Vagina (tissue), 2 donors: ENCODE results near the gene SPOP. TPM values are rescaled to one million over a fixed set of nuclear protein-coding genes. Genes with fewer than 3 reads are reported as not detected.
A peak's percentile ranks its signal among the peaks of the same experiment; 100 is the strongest.
"Not testable (repeated sequence)": the region's sequence is repeated elsewhere in the genome, so short reads cannot be mapped to it uniquely, and the experiment has no call there.

Experiments used
- DNase-seq, 2 donors: peaks; one replicate each; pipeline ENCODE4 v3.0.0-alpha.2; 2017; ENCODE audit errors: extremely low spot score in 2 of 2
- H3K27ac ChIP-seq: fragments of 200-600 bp; sonication (generic); one replicate; pipeline ENCODE4 v1.5.1; 2019
- H3K27me3 ChIP-seq: fragments of 200-600 bp; sonication (generic); one replicate; pipeline ENCODE4 v1.5.1; 2019
- H3K36me3 ChIP-seq, 2 donors: fragments of 200-600 bp; sonication (generic); one replicate each; pipeline ENCODE4 v1.5.1; 2017 to 2019
- H3K4me1 ChIP-seq: fragments of 200-600 bp; sonication (generic); one replicate; pipeline ENCODE4 v1.5.1; 2019
- H3K4me3 ChIP-seq, 2 donors: fragments of 200-600 bp; sonication (generic); 1 replicate in 1 of 2; 2 replicates in 1 of 2; pipeline ENCODE4 v1.5.1; 2016 to 2019
- H3K9me3 ChIP-seq: fragments of 200-600 bp; sonication (generic); one replicate; pipeline ENCODE4 v1.5.1; 2019
- CTCF ChIP-seq, 3 experiments: fragments of 450-650 bp in 2 of 3; fragments of 200-600 bp in 1 of 3; sonication (generic) in 1 of 3; IDR thresholded peaks; one replicate each; pipeline ENCODE4 v1.5.1; 2017 to 2019; ENCODE audit warnings: antibody characterized with exemption in 3 of 3, mild to moderate bottlenecking in 2 of 3, moderate library complexity in 2 of 3
- POLR2A ChIP-seq, 2 donors: fragments of 450-650 bp; IDR thresholded peaks; one replicate each; pipeline ENCODE4 v1.6.1; 2017; ENCODE audit warnings: antibody characterized with exemption in 2 of 2, mild to moderate bottlenecking in 2 of 2, moderate library complexity in 2 of 2
- POLR2AphosphoS5 ChIP-seq, 2 donors: sonication (generic); formaldehyde crosslinking; IDR thresholded peaks; one replicate each; pipeline ENCODE4 v1.9.0; 2017; ENCODE audit warnings: antibody characterized with exemption in 2 of 2, mild to moderate bottlenecking in 2 of 2, low read depth in 1 of 2; ENCODE audit not compliant: insufficient read depth in 1 of 2
- intact Hi-C: fragments of 100-400 bp; cut with DNase I; formaldehyde crosslinking; loops from one replicate; pipeline ENCODE4 v1.15.1; 2023
- total RNA-seq: library from RNA; depleted of rRNA; stranded (reverse); fragments of >200 nt; gene quantifications from one replicate; pipeline ENCODE4 v1.2.3, GENCODE V29; 2016

SPOP gene
- total RNA-seq, 1 donor from 2014 or later: 87.2 TPM

GRCh38 chr17:49681106-49681979 is 3.4 kb upstream of the SPOP start:
- intact Hi-C loops: no loop called here
- TF ChIP-seq POLR2A (IDR thresholded peaks at IDR 0.05) (no peak), CTCF (IDR thresholded peaks at IDR 0.05) (no peak), POLR2AphosphoS5 (IDR thresholded peaks at IDR 0.05; ENCODE audit: insufficient read depth in 1 of 2, low read depth in 1 of 2) (no peak)
- no peaks in the 10 kb centered on the region for H3K9me3 ChIP-seq
- DNase-seq: no peak
- H3K36me3 ChIP-seq: no peaks in the 10 kb centered on the region
- no peaks in the 10 kb centered on the region for H3K27me3 ChIP-seq
- H3K4me1 ChIP-seq: peaks cover 8% of the 10 kb centered on the region
- no peak overlapping the region for H3K4me3 ChIP-seq
- no peak overlapping the region for H3K27ac ChIP-seq

GRCh38 chr17:49680314-49680713 is 2.4 kb upstream of the SPOP start:
- DNase-seq: no peak
- no peak overlapping the region for H3K27ac ChIP-seq
- H3K27me3 ChIP-seq: no peaks in the 10 kb centered on the region
- H3K4me3 ChIP-seq: no peak overlapping the region
- intact Hi-C loops: no loop called here
- H3K36me3 ChIP-seq: no peaks in the 10 kb centered on the region
- H3K4me1 ChIP-seq: peaks cover 18% of the 10 kb centered on the region
- no peaks in the 10 kb centered on the region for H3K9me3 ChIP-seq
- TF ChIP-seq POLR2A (IDR thresholded peaks at IDR 0.05): no peak
- TF ChIP-seq CTCF (IDR thresholded peaks at IDR 0.05): no peak
- no peak for TF ChIP-seq POLR2AphosphoS5 (IDR thresholded peaks at IDR 0.05; ENCODE audit: insufficient read depth in 1 of 2, low read depth in 1 of 2)

- peak overlapping the region; percentile 80 to 93 for H3K4me3 ChIP-seq
- DNase-seq: peak in 1 of 2 donors; percentile 95
- intact Hi-C loops: no loop called here
- H3K9me3 ChIP-seq: no peaks in the 10 kb centered on the region
- H3K27ac ChIP-seq: peak overlapping the region; percentile 98
- peak in 1 of 2 donors; percentile 58 for TF ChIP-seq POLR2AphosphoS5 (IDR thresholded peaks at IDR 0.05; ENCODE audit: insufficient read depth in 1 of 2, low read depth in 1 of 2)
- no peak for TF ChIP-seq POLR2A (IDR thresholded peaks at IDR 0.05)
- peaks cover 36% of the 10 kb centered on the region for H3K4me1 ChIP-seq
- H3K27me3 ChIP-seq: no peaks in the 10 kb centered on the region
- no peaks in the 10 kb centered on the region for H3K36me3 ChIP-seq
Observed at GRCh38 chr17:49677134-49677932, 564 bp downstream of the SPOP start.

- Histone ChIP-seq H3K4me1 (peaks cover 45% of the 10 kb centered on the region), H3K36me3 (no peaks in the 10 kb centered on the region), H3K27ac (peak overlapping the region; percentile 98), H3K4me3 (peak overlapping the region; percentile 80 to 93), H3K27me3 (no peaks in the 10 kb centered on the region), H3K9me3 (no peaks in the 10 kb centered on the region)
- no peak for DNase-seq
- intact Hi-C loops: no loop called here
- no peak for TF ChIP-seq POLR2AphosphoS5 (IDR thresholded peaks at IDR 0.05; ENCODE audit: insufficient read depth in 1 of 2, low read depth in 1 of 2)
- no peak for TF ChIP-seq CTCF (IDR thresholded peaks at IDR 0.05)
- TF ChIP-seq POLR2A (IDR thresholded peaks at IDR 0.05): no peak
Observed at GRCh38 chr17:49676276-49676868, 1.5 kb downstream of the SPOP start.

GRCh38 chr17:49674507-49674906 is 3.4 kb downstream of the SPOP start:
- Histone ChIP-seq H3K27ac (no peak overlapping the region), H3K4me1 (peaks cover 62% of the 10 kb centered on the region), H3K4me3 (no peak overlapping the region), H3K36me3 (no peaks in the 10 kb centered on the region), H3K27me3 (no peaks in the 10 kb centered on the region), H3K9me3 (no peaks in the 10 kb centered on the region)
- DNase-seq: no peak
- TF ChIP-seq CTCF (IDR thresholded peaks at IDR 0.05) (no peak), POLR2A (IDR thresholded peaks at IDR 0.05) (no peak), POLR2AphosphoS5 (IDR thresholded peaks at IDR 0.05; ENCODE audit: insufficient read depth in 1 of 2, low read depth in 1 of 2) (no peak)
- intact Hi-C loops: no loop called here

GRCh38 chr17:49673679-49674078 is 4.2 kb downstream of the SPOP start:
- H3K27me3 ChIP-seq, H3K36me3 ChIP-seq, H3K9me3 ChIP-seq, intact Hi-C loops, H3K4me3 ChIP-seq, DNase-seq: not testable (repeated sequence)
- Histone ChIP-seq H3K27ac (peak overlapping the region; percentile 33), H3K4me1 (peaks cover 62% of the 10 kb centered on the region)
